K562 (cell line): Measurements from ENCODE around the gene LRP10. TPM values are rescaled to one million over a fixed set of nuclear protein-coding genes. Genes with fewer than 3 reads are reported as not detected.
A peak's percentile ranks its signal among the peaks of the same experiment; 100 is the strongest.

Source experiments
- AFF4 ChIP-seq: sonication (generic); formaldehyde crosslinking; IDR thresholded peaks from 2 replicates; pipeline ENCODE4 v1.8.0; 2023; ENCODE audit warnings: mild to moderate bottlenecking, missing genetic modification reagents
- CBX5 ChIP-seq: IDR thresholded peaks from 2 replicates; pipeline ENCODE4 v1.6.1; 2014; ENCODE audit warnings: low read depth, borderline replicate concordance
- CEBPZ ChIP-seq: fragments of 150-350 bp; IDR thresholded peaks from 2 replicates; pipeline ENCODE4 v1.6.1; 2014; ENCODE audit warnings: low read depth, mild to moderate bottlenecking, low read length, borderline replicate concordance
- HES1 ChIP-seq: fragments of 450-650 bp; IDR thresholded peaks from 2 replicates; pipeline ENCODE4 v1.6.1; 2016; ENCODE audit warnings: low read depth, mild to moderate bottlenecking, moderate library complexity
- KDM4B ChIP-seq, 2 experiments: fragments of 450-650 bp in 1 of 2; sonication (generic) in 1 of 2; IDR thresholded peaks; 2 replicates each; pipeline ENCODE4 v1.6.1; 2016 to 2017; ENCODE audit warnings: borderline replicate concordance in 2 of 2, antibody characterized with exemption in 1 of 2, low read depth in 1 of 2, mild to moderate bottlenecking in 1 of 2
- MBD1 ChIP-seq: fragments of 250-450 bp; sonication (Bioruptor Pico); IDR thresholded peaks from 2 replicates; pipeline ENCODE4 v1.8.0; 2022; ENCODE audit warnings: inconsistent platforms
- PATZ1 ChIP-seq: fragments of 250-450 bp; sonication (Bioruptor Pico); IDR thresholded peaks from 2 replicates; pipeline ENCODE4 v1.5.0; 2020; ENCODE audit warnings: mild to moderate bottlenecking, borderline replicate concordance
- RBFOX2 ChIP-seq: fragments of 200-400 bp; formaldehyde crosslinking; IDR thresholded peaks from 2 replicates; pipeline ENCODE4 v1.6.1; 2017; ENCODE audit warnings: low read depth, mild to moderate bottlenecking, low read length, moderate library complexity
- SREBF2 ChIP-seq: sonication (generic); formaldehyde crosslinking; IDR thresholded peaks from 2 replicates; pipeline ENCODE4 v1.4.0; 2020; ENCODE audit warnings: mild to moderate bottlenecking, missing genetic modification reagents
- ZFP91 ChIP-seq: sonication (generic); formaldehyde crosslinking; IDR thresholded peaks from 2 replicates; pipeline ENCODE4 v1.8.0; 2022; ENCODE audit warnings: mild to moderate bottlenecking, missing genetic modification reagents
- polyA plus RNA-seq, 8 experiments: library from polyadenylated mRNA; depleted of rRNA in 4 of 8; stranded (reverse) in 5 of 8; unstranded in 3 of 8; fragments of >200 nt; fragmentation: Nextera tagmentation in 2 of 8; fragmentation: Illumina TruSeq in 1 of 8; extraction: Ambion mirVana in 2 of 8; extraction: Trizol in 1 of 8; gene quantifications; 2 replicates each; pipeline versions ENCODE4 v1.2.1 to v1.2.3, GENCODE V29; 2011 to 2014; ENCODE audit warnings: inconsistent platforms in 1 of 8, missing spikeins in 1 of 8
- total RNA-seq, 7 experiments: library from RNA; depleted of rRNA in 6 of 7; stranded (reverse); fragments of >200 nt in 6 of 7; fragmentation: Illumina TruSeq in 2 of 7; extraction: Trizol in 2 of 7; gene quantifications; 2 replicates each; pipeline versions ENCODE4 v1.2.1 to v1.2.3, GENCODE V29; 2011 to 2021; ENCODE audit warnings: low replicate concordance in 1 of 7

Gene LRP10
- total and polyA plus RNA-seq, 9 of the 15 experiments (the other 6 are each of a cell fraction or from before 2014, with no cell fraction given) = 1.3 to 45.5 (median 10.9) TPM

GRCh38 chr14:22852940-22853767 is 18.4 kb upstream of the LRP10 start (continued):
- TF ChIP-seq CEBPZ (no peak), ZFP91 (no peak), KDM4B (IDR thresholded peaks at IDR 0.05; ENCODE audit: borderline replicate concordance in 2 of 2, low read depth in 1 of 2) (no peak), CBX5 (no peak), MBD1 (CRISPR knock-in tag) (no peak), HES1 (no peak), SREBF2 (CRISPR knock-in tag) (no peak), RBFOX2 (peak; percentile 63), PATZ1 (CRISPR knock-in tag) (no peak), AFF4 (CRISPR knock-in tag) (no peak)
